Panc1 (cell line): ENCODE results near the gene GLOD4. TPM values are rescaled to one million over a fixed set of nuclear protein-coding genes. Genes with fewer than 3 reads are reported as not detected.
A peak's percentile ranks its signal among the peaks of the same experiment; 100 is the strongest.

Experiments used
- ATAC-seq: fragments of 200-7000 bp; cut with Tn5 transposase; 2 replicates; pipeline ENCODE4 v1.9.1; 2020; ENCODE audit warnings: mild to moderate bottlenecking, moderate library complexity
- BruUV-seq: library from RNA; stranded (reverse); fragments of 400-500 nt; replicated peaks from 2 replicates; lab custom pipeline; 2021; lab: Mats Ljungman, UMichigan
- CTCF ChIA-PET: fragments of 300-600 bp; sonication (Branson Sonifier 250); formaldehyde crosslinking; loops from one replicate; lab custom pipeline; 2022; ENCODE audit warnings: antibody characterized with exemption; lab: Charles Lee
- POLR2A ChIA-PET: fragments of 300-600 bp; sonication (Branson Sonifier 250); formaldehyde crosslinking; loops from one replicate; lab custom pipeline; 2022; ENCODE audit warnings: antibody characterized with exemption; lab: Charles Lee
- DNase-seq: peaks from one replicate; pipeline ENCODE4 v3.0.0-alpha.2; 2010; ENCODE audit warnings: low read depth, low spot score
- H3K27ac ChIP-seq: 2 replicates; pipeline ENCODE4 v1.5.1; 2011; ENCODE audit warnings: mild to moderate bottlenecking, low read length, inconsistent platforms
- H3K27me3 ChIP-seq: fragments of 200-500 bp; sonication (Bioruptor generic); 2 replicates; pipeline ENCODE4 v1.6.0; 2014; ENCODE audit warnings: low read length, inconsistent platforms; ENCODE audit not compliant: control insufficient read depth, insufficient read depth
- H3K36me3 ChIP-seq: fragments of 200-500 bp; sonication (Bioruptor generic); 2 replicates; pipeline ENCODE4 v1.5.1; 2014; ENCODE audit warnings: inconsistent platforms, mild to moderate bottlenecking, low read length, moderate library complexity; ENCODE audit not compliant: control insufficient read depth, insufficient read depth
- H3K4me1 ChIP-seq: 2 replicates; pipeline ENCODE4 v1.5.1; 2011; ENCODE audit warnings: inconsistent platforms, mild to moderate bottlenecking, low read length, moderate library complexity; ENCODE audit not compliant: control insufficient read depth, insufficient read depth
- H3K4me3 ChIP-seq, 2 experiments: 2 replicates each; pipeline ENCODE4 v1.5.1; 2011 to 2012; ENCODE audit warnings: low read depth in 2 of 2, low read length in 2 of 2, mild to moderate bottlenecking in 2 of 2, inconsistent platforms in 1 of 2, moderate library complexity in 1 of 2
- H3K9me3 ChIP-seq: fragments of 200-500 bp; sonication (Bioruptor generic); 2 replicates; pipeline ENCODE4 v1.5.1; 2014; ENCODE audit warnings: low read depth, mild to moderate bottlenecking, inconsistent platforms, low read length, moderate library complexity; ENCODE audit not compliant: control insufficient read depth, insufficient read depth
- CTCF ChIP-seq: fragments of 450-650 bp; IDR thresholded peaks from 2 replicates; pipeline ENCODE4 v1.5.1; 2017; ENCODE audit warnings: mild to moderate bottlenecking
- POLR2AphosphoS5 ChIP-seq: IDR thresholded peaks from 2 replicates; pipeline ENCODE4 v1.6.1; 2012; ENCODE audit warnings: mild to moderate bottlenecking, low read depth, low read length, moderate library complexity
- REST ChIP-seq, 2 experiments: IDR thresholded peaks; 2 replicates each; pipeline ENCODE4 v1.6.1; 2011 to 2012; ENCODE audit warnings: low read depth in 2 of 2, control low read depth in 1 of 2, low read length in 1 of 2, mild to moderate bottlenecking in 1 of 2, moderate library complexity in 1 of 2; ENCODE audit not compliant: insufficient read depth in 1 of 2
- SIN3A ChIP-seq: IDR thresholded peaks from 2 replicates; pipeline ENCODE4 v1.6.1; 2012; ENCODE audit warnings: low read depth, mild to moderate bottlenecking, low read length, moderate library complexity, borderline replicate concordance; ENCODE audit not compliant: insufficient read depth
- TCF7L2 ChIP-seq: IDR thresholded peaks from 2 replicates; pipeline ENCODE4 v1.6.1; 2011; ENCODE audit warnings: mild to moderate bottlenecking, low read depth, low read length, inconsistent platforms
- in situ Hi-C: cut with HindIII; loops from 2 replicates; pipeline ENCODE4 v1.10.0; 2016; ENCODE audit warnings: low sequenced_read_pairs, low pct_unique_long_range_greater_than_20kb
- intact Hi-C: fragments of 100-400 bp; cut with micrococcal nuclease; formaldehyde crosslinking; loops from one replicate; pipeline ENCODE4 v1.10.0; 2022; ENCODE audit not compliant: unreplicated experiment
- total RNA-seq: library from RNA; stranded (reverse); gene quantifications from one replicate; pipeline ENCODE4 v1.2.1, GENCODE V29; 2021; ENCODE audit not compliant: unreplicated experiment

GLOD4 gene
- total RNA-seq, 1 experiment from 2014 or later = 57.8 TPM

GRCh38 chr17:721540-721937 lies 60.5 kb downstream of the GLOD4 start:
- Histone ChIP-seq H3K4me3 (no peak overlapping the region), H3K4me1 (peaks cover 8% of the 10 kb centered on the region; the same call in 1 of the 2 replicates), H3K9me3 (no peaks in the 10 kb centered on the region), H3K27me3 (no peaks in the 10 kb centered on the region), H3K27ac (no peak overlapping the region), H3K36me3 (no peaks in the 10 kb centered on the region)
- in situ Hi-C loops = no loop called here
- no peak for TF ChIP-seq POLR2AphosphoS5
- no peak for TF ChIP-seq CTCF
- no peak for TF ChIP-seq SIN3A
- intact Hi-C loops = no loop called here
- DNase-seq (no peak), ATAC-seq (peak; percentile 63)
- CTCF ChIA-PET = no interaction called here
- POLR2A ChIA-PET = no interaction called here
- BruUV-seq = no TSS peak

- no peak overlapping the region for H3K4me3 ChIP-seq
- ChIA-PET CTCF (no interaction called here), POLR2A (no interaction called here)
- no peaks in the 10 kb centered on the region for H3K27me3 ChIP-seq
- in situ Hi-C loops = no loop called here
- no TSS peak for BruUV-seq
- intact Hi-C loops = no loop called here
- DNase-seq (no peak), ATAC-seq (peak; percentile 69; the same call in 1 of the 2 replicates)
- peaks cover 14% of the 10 kb centered on the region; the same call in 1 of the 2 replicates for H3K4me1 ChIP-seq
- TF ChIP-seq TCF7L2 = no peak
- H3K27ac ChIP-seq = no peak overlapping the region
- H3K9me3 ChIP-seq = no peaks in the 10 kb centered on the region
- no peaks in the 10 kb centered on the region for H3K36me3 ChIP-seq
These were observed 61.2 kb downstream of the GLOD4 start for GRCh38 chr17:720706-721539.

GRCh38 chr17:718075-718474 lies 64.0 kb downstream of the GLOD4 start:
- BruUV-seq = no TSS peak
- Histone ChIP-seq H3K4me3 (no peak overlapping the region), H3K27me3 (no peaks in the 10 kb centered on the region), H3K4me1 (peaks cover 15% of the 10 kb centered on the region; the same call in 1 of the 2 replicates), H3K9me3 (no peaks in the 10 kb centered on the region), H3K36me3 (no peaks in the 10 kb centered on the region; the same call in 1 of the 2 replicates), H3K27ac (no peak overlapping the region)
- in situ Hi-C loops = no loop called here
- TF ChIP-seq REST (IDR thresholded peaks at IDR 0.05; ENCODE audit: insufficient read depth in 1 of 2, low read depth in 2 of 2, low read length in 1 of 2) (no peak), POLR2AphosphoS5 (no peak), TCF7L2 (no peak), SIN3A (no peak), CTCF (no peak)
- POLR2A ChIA-PET = no interaction called here
- ATAC-seq = no peak
- no peak for DNase-seq
- CTCF ChIA-PET = no interaction called here
- intact Hi-C loops = no loop called here
